GM18951 (cell line): ENCODE results near the gene ZMAT5.

Experiments
- POLR2A ChIP-seq: IDR thresholded peaks from 4 replicates; pipeline ENCODE4 v1.6.1; 2011; ENCODE audit warnings: mild to moderate bottlenecking; ENCODE audit not compliant: insufficient read length, insufficient read depth; ENCODE audit errors: extremely low read depth
- in situ Hi-C: fragments of 300-500 bp; cut with MboI; formaldehyde crosslinking; loops from one replicate; pipeline ENCODE4 v1.12.0; 2022; ENCODE audit warnings: low sequenced_read_pairs, mixed read lengths, inconsistent platforms; ENCODE audit not compliant: unreplicated experiment

ZMAT5 gene

DNA sequence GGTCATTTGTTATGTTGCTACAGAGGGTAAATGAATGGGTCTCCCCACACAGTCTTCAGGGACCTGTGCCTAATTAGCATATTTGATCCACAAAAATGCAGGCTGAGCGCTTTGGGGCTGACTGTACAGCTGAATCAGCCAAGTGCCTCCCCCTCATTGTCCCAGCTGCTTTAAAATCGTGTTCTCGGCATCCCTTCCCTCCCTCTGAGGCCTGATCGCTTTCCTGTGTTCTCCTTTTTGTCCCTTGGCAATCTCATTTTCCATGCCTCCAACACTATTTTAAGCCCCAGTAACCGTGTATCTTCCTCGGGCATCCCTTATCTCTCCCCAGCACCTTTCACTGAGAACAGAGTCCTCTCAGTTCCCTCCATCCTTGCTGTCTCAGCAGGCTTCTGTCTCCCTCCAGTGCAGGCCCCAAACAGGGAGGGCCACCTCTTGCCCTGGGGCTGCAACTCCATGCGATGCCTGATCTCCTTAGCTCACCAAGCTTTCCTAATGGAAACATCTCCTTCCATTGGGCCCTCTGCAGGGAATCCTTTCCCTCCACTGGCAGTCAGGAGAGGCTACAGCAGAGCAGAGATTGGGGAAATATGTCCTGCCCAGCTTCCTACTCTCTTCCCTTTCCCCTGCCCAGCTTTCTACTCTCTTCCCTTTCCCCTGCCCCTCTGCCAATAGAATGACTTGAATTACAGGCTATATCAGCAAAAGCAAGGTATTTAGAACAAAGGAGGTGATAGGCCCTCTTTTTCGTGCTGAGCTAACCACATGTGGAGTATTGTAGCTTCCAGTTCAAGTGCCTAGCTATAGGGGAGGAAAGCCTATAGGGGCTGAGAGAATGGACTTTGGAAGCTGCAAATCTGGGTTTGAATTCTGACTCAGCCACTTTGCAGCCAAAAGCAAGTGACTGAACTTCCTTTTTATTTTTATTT is 14.2 kb upstream of the ZMAT5 start:
- in situ Hi-C loops, result no loop called here
- TF ChIP-seq POLR2A, result no peak

DNA sequence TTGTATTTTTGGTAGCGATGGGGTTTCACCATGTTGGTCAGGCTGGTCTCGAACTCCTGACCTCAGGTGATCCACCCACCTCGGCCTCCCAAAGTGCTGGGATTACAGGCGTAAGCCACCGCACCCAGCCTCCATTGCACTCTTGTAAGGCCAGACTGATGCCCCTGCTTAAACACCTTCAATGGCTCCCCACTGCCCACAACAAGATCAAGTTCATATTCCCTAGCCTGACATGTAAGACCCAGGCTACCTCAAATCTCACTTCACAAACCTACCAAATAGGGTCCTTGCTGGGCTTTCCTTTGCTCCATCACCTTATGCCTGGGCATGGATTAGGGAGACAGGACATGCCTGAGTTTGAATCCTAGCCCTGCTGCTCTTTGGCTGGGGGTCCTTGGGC is 13.4 kb upstream of the ZMAT5 start:
- no peak for TF ChIP-seq POLR2A
- in situ Hi-C loops, result no loop called here

DNA sequence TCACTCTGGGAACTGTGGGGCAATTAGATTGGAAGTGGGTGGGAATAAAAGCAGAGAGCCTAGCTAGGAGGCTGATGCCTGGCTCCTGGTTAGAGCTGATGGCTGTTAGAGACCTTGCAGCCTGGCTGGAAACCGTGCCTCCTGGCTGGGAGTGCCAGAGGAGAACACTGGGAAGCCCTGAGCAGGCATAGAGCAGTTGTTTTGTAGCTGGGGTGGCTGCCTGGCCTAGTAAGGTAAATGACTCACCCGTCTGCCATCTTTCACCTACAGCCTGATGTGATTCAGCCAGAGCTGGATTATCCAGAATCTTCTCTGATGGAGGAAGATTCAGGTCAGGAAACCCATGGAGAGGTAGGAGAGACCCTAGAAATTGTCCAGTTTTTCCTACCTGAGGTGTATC is 6.4 kb upstream of the ZMAT5 start:
- in situ Hi-C loops, result no loop called here
- TF ChIP-seq POLR2A, result no peak

DNA sequence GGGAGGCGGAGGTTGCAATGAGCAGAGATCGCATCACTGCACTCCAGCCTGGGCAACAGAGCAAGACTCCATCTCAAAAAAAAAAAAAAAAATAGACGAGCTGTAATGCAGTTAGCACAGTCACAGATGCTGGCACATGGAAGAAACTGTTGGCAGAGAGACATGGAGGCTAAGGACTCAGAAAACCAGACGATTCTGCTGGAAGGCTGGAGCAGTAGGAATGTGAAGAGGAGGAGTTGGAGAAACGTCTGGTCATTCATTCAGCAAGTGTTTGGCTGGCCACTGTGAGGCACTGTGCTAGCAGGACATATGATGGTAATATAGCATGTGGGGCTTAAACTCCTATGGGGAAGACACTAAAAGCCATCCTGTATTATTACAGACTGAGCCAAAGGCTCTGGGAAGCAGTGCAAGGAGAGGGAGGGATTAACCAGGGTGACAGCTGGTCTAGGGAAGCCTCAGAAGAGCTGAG is 5.4 kb upstream of the ZMAT5 start:
- in situ Hi-C loops, result no loop called here

DNA sequence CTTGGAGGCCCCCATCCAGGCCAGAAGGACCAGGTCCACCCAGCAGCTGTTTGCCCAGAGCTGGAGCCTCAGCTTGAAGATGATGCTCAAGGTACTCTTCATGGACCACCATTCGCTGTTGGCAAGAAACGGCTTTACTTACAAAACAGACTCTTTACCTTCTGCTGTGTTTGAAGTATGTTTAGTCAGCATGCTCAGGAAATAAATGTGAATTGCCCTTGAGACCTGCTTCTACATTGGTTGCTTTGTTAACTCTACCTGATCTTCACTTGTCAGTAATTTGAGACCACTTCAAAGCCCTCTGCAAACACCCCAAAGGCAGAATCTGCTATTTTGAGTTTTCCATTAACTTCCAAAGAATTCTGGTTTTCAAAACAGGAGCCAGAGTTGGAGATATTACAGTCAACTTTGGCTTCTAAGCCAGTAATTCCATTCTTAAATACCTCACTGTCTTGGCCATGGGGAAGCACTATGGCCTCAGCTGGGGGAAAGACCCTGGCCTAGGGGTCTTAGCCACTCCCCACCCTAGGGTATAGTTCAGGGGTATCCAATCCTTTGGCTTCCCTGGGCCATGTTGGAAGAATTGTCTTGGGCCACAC is 3.0 kb upstream of the ZMAT5 start:
- no peak for TF ChIP-seq POLR2A
- in situ Hi-C loops, result no loop called here

More for the DNA sequence above, 5.4 kb upstream of the ZMAT5 start:
- no peak for TF ChIP-seq POLR2A

DNA sequence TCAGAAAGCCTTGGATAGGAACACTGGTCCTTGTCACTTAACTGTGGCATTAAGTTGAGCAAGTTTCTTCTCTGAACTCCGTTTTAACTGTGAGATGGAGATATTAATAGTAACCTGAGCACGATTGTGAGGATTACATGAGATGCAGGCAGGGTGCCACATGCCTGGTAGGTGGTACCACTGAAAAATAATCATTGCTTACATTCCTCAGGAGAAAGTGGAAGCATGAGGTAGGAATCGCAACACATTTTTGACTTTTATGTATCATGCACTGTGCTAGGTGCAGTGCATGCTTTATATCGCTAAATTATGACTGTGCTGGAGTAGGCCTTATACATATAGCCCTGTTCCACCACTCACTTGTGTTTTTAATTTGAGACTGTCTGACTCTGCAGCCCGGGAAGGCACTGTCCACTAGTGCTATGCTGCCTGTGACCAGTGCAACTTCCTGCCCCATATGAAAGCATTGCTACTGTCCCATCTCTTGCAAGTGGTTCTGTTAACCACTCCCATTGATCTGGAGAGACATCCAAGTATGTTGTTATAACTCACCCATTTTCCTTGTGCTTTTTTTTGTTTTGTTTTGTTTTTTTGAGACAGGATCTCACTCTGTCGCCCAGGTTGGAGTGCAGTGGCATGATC is 1.4 kb upstream of the ZMAT5 start:
- TF ChIP-seq POLR2A, result no peak
- in situ Hi-C loops, result no loop called here

DNA sequence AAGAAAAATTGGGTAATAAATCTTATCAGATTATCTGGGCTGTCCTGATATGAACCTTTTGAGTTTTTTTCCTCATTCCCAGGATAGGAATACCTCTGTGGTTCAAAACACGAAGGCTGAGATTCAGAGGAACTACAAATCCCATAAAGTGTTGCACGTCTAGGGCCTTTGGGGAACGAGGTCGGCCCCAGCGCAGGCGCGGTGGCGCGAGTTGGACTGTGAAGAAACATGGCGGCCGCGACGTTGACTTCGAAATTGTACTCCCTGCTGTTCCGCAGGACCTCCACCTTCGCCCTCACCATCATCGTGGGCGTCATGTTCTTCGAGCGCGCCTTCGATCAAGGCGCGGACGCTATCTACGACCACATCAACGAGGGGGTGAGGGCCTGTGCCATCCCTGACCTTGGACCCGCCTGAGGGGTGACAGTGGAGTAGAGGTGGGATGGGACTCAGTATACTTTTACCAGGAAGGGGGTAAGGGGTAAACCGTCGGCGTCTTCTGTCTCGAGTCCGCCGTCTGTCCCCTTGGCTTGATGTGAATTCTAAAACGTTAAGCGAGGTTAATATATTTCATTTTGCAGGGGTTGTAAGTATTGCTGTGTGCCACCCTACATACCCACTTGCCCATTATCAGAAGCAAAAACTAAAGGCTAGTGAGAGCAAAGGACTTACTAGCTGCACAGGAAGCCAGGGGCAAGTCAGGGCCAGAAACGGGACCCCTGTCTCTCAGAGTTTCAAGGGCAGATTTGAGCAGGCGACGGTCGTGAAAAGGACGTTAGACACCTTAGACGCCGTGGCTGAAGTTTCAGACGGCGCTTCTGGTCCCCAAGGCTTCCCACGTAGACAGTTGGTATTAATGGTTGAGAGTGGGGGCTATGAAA is 604 bp upstream of the ZMAT5 start, which contains the start of gene UQCR10:
Gene UQCR10, plus strand, starts transcription at position 199 of the 881 bp plus-strand sequence. Its CDS starts 30 bp downstream, at position 229.
- in situ Hi-C loops, result no loop called here

DNA sequence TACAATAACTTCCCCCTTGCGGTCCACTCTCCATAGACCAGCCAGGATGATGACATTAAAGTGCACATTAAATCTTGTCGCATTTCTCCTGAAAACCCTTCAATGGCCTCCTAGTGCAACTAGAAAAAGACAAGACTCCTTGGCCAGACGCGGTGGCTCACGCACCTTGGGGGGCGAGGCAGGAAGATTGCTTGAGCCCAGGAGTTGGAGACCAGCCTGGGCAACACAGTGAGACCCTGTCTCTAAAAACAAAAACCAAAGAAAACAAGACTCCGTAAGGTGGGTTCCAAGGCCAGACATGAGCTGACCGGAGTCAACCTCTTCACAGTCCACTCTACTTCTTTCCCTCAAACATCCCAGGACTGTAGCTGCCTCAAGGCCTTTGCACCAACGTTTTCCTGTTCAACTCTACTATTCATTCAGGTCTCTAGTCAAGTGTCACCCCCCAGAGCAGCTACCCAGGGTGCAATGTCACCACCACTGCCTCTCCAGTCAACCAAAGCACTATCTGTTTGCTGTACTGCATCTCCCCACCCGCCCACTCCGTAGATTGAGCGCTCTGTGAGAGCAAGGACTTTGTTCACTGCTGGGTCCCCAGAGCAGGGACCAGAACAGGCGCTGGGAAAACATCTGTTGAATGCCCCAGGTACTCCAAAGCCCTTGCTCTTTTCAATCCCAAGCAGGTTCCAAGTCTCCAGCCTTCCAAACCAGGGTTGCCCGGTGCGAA is 739 bp downstream of the ZMAT5 start:
- no peak for TF ChIP-seq POLR2A
- in situ Hi-C loops, result no loop called here

More for the DNA sequence above, 604 bp upstream of the ZMAT5 start, which contains the start of gene UQCR10:
- peak; percentile 87 for TF ChIP-seq POLR2A

DNA sequence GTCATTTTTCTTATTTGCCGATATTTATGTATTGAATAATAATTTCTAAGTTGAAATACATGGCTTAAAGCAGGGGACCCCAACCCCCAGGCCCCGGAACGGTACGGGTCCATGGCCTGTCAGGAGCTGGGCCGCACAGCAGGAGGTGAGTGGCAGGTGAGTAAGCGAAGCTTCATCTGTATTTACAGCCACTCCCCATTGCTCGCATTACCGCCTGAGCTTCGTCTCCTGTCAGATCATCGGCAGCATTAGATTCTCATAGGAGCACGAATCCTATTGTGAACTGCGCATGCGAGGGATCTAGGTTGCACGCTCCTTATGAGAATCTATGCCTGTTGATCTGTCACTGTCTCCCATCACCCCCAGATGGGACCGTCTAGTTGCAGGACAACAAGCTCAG is 4.5 kb downstream of the ZMAT5 start:
- no peak for TF ChIP-seq POLR2A
- in situ Hi-C loops, result no loop called here

DNA sequence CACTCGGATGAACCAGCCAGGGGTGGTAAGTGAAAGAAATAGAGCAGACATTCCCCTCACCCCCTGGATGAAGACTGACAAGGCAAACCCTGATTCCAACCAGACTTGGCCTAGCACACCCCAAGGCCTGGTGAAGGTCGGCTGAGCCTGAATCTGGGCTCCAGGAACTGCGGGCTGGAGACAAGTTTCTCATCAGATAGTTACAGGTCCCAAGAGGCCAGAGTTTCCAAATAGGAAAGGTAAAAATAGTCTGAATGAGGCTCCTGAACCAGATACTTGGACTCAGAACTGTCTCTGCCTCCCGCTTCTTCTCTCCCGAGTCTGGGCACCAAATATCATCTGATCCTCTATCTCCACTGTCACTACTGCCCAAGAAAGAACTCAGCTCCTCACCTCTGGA is 7.8 kb downstream of the ZMAT5 start:
- in situ Hi-C loops, result no loop called here
- no peak for TF ChIP-seq POLR2A

DNA sequence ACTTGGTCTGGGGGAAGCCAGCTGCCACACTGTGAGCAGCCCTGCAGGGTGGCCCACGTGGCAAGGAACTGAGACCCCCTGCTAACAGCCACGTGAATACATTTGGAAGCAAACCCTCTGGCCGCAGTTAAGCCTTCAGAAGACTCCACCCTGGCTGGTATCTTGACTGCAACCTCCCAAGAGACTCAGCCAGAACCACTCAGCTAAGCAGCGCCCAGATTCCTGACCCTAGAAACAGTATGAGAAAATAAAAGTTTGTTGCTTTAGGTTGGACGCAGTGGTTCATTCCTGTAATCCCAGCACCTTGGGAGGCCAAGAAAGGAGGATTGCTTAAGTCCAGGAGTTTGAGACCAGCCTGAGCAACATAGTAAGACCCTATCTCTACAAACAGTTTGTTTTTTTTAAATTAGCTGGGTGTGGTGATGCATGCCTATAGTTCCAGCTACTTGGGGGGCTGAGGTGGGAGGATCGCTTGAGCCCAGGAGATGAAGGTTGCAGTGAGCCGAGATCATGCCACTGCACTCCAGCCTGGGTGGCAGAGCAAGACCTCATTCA is 8.7 kb downstream of the ZMAT5 start:
- no peak for TF ChIP-seq POLR2A
- in situ Hi-C loops, result no loop called here

DNA sequence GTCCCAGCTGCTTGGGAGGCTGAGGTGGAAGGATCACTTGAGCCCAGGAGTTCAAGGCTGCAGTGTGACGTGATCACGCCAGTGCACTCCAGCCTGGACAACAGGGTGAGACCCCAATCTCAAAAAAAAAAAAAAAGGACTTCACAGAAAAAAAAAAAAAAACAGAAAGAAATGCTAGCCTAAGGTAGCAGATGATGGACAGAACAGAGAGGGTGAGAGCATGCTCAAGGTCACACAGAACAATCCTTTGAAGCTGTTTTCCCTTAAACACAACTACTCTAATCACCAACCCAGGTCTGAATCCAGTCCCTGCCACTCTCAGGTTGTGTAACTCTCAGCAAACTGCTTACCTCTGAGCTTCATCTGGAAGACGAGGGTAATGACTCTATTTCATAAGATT is 9.7 kb downstream of the ZMAT5 start:
- no peak for TF ChIP-seq POLR2A
- in situ Hi-C loops, result no loop called here

DNA sequence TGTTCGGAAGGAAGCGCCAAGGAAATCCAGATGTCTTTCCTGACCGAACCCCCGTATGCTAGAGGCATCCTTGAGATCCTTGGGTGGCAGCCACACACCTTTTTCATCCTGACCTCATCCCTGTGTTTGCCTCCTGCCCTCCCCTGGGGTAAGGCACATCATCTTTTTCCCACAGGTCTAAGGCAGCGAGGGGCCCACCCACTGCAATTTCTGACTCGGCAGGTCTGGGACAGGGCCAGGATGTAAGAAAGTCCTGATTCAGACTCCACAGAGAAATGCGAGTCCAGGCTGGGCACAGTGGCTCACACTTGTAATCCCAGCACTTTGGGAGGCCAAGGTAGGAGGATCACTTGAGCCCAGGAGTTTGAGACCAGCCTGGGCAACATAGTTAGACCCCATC is 10.5 kb downstream of the ZMAT5 start:
- no peak for TF ChIP-seq POLR2A
- in situ Hi-C loops, result no loop called here
